Hepatocyte (in vitro differentiated cells): ENCODE measurements around the gene LDHAL6B.

Source experiments
- CTCF ChIP-seq: fragments of 200-600 bp; sonication (generic); IDR thresholded peaks from 2 replicates; pipeline ENCODE4 v1.5.1; 2016; ENCODE audit warnings: antibody characterized with exemption, mild to moderate bottlenecking; ENCODE audit not compliant: poor library complexity
- EZH2 ChIP-seq: fragments of 200-600 bp; sonication (generic); IDR thresholded peaks from 2 replicates; pipeline ENCODE4 v1.6.1; 2016; ENCODE audit warnings: antibody characterized with exemption, mild to moderate bottlenecking, borderline replicate concordance
- EZH2phosphoT487 ChIP-seq: fragments of 200-600 bp; sonication (generic); IDR thresholded peaks from one replicate; pipeline ENCODE4 v1.6.1; 2018; ENCODE audit warnings: antibody characterized with exemption, mild to moderate bottlenecking, low read depth, moderate library complexity; ENCODE audit not compliant: unreplicated experiment, severe bottlenecking

- TF ChIP-seq CTCF: no peak
- no peak for TF ChIP-seq EZH2
- TF ChIP-seq EZH2phosphoT487: no peak
Observed at GRCh38 chr15:59243622-59244021, 37.0 kb downstream of the LDHAL6B start.
